ENCODE measurements around the gene VAX1.

Gene VAX1

DNA sequence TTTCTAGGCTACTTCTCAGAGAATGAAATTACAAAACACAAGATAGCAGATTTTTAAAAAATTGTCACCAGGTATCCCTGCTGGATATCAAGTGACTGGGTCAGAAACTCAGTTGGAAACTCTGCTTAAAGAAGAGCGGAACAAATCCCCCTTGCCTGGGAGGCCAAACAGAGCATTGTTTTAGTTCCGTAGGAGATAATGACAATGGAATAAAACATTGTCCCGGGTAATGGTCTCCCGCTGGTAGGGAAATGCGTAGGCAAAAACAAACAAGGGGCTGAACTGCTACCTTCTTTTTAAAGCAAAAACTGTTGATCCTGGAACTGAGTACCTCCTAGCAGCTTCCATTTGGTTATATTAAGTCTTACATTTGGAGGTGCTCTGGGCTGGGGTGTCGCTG lies 21.3 kb upstream of the VAX1 start:
- no peak overlapping the region for H3K27ac Mint-ChIP-seq
- H3K27me3 Mint-ChIP-seq (ENCODE audit: low read depth): peaks cover 68% of the 10 kb centered on the region
- no peak for DNase-seq (ENCODE audit: low spot score)
- H3K4me1 Mint-ChIP-seq (ENCODE audit: low read depth): peaks cover 2% of the 10 kb centered on the region
- peaks cover 1% of the 10 kb centered on the region for H3K36me3 Mint-ChIP-seq (ENCODE audit: low read depth)
- no peaks in the 10 kb centered on the region for H3K9me3 Mint-ChIP-seq
- H3K4me3 Mint-ChIP-seq: no peak overlapping the region

DNA sequence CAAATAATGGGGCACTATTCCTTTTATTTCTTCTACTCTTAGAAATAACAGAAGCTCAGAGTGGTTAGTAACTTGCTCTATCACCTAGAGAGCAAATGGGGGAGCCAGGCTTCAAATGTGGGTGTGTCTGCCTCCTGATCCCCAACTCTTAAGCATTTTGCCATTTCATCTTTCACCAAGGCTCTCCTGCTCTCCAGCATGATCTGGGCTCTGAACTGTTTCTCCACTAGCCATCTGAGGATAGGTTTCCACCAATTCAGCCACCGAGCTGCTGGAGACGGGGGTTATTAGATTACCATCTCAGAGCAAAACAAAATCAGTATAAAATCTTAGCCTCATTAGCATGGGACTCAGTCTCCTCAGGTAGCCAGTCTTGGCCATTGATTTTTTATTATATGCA lies 20.2 kb upstream of the VAX1 start:
- no peak overlapping the region for H3K4me3 Mint-ChIP-seq
- no peak for DNase-seq (ENCODE audit: low spot score)
- peaks cover 1% of the 10 kb centered on the region for H3K36me3 Mint-ChIP-seq (ENCODE audit: low read depth)
- H3K9me3 Mint-ChIP-seq: no peaks in the 10 kb centered on the region
- H3K27ac Mint-ChIP-seq: no peak overlapping the region
- peaks cover 2% of the 10 kb centered on the region for H3K4me1 Mint-ChIP-seq (ENCODE audit: low read depth)
- H3K27me3 Mint-ChIP-seq (ENCODE audit: low read depth): peaks cover 65% of the 10 kb centered on the region

DNA sequence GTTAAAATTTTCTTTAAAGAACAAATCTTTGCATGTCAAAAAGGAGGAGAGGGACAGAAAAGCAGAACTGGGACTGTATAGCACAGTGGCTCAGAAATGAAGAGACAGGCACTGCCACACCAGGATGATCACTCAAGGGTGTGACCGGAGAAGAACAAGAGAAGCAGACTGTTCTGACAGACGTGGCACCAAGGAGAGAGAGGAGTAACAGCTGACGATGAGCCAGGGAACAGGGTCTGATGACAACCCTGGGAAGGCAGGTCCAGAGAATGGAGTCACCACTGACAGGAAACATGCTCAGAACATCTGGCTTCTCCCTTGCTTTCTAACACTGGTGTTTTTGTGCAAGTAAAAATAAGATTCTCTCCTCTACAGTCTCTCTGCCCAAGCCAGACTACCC lies 14.6 kb upstream of the VAX1 start:
- Mint-ChIP-seq H3K4me3 (no peak overlapping the region), H3K36me3 (ENCODE audit: low read depth) (no peaks in the 10 kb centered on the region), H3K9me3 (no peaks in the 10 kb centered on the region), H3K27me3 (ENCODE audit: low read depth) (peaks cover 29% of the 10 kb centered on the region), H3K27ac (no peak overlapping the region), H3K4me1 (ENCODE audit: low read depth) (no peaks in the 10 kb centered on the region)
- DNase-seq (ENCODE audit: low spot score): no peak

DNA sequence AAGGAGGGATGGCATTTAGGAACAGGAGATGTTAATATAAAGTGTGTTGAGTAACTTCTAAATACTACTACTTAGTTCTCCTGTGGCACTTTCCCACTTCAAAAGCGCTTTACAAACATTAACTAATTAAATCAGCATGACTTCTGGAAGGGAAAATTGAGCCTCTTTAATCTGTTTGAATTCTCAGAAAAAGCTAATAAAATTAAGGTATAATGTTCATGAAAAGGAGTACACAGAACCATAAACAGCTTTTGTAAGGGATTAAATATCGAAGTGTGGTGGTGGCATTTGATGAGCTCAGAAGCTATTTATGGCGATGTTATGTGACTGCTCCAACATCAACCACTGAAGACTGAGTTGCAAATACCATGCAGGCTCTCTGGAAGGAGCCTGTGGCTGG lies 10.2 kb upstream of the VAX1 start:
- Mint-ChIP-seq H3K4me1 (ENCODE audit: low read depth) (no peaks in the 10 kb centered on the region), H3K4me3 (no peak overlapping the region), H3K27ac (no peak overlapping the region), H3K36me3 (ENCODE audit: low read depth) (no peaks in the 10 kb centered on the region), H3K27me3 (ENCODE audit: low read depth) (peaks cover 13% of the 10 kb centered on the region), H3K9me3 (peaks cover 6% of the 10 kb centered on the region)
- no peak for DNase-seq (ENCODE audit: low spot score)

DNA sequence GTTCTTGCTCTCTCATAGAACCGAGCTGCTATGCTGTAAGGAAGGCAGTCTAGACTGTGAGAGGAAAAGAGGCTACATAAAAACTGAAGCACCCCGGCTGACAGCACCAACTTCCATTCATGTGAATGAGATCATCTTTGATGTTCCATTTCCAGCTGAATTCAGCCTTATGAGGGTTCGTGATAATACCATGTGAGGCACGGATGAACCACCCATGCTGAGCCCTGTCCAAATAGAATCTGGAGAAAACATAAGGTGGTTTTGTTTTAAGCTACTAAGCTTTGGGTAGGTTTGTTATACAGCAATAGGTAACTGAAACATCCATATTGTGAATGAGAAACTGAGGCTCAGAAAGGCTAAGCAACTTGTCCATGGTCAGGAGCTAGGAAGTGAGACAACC lies 6.9 kb upstream of the VAX1 start:
- Mint-ChIP-seq H3K27me3 (ENCODE audit: low read depth) (peaks cover 33% of the 10 kb centered on the region), H3K4me3 (no peak overlapping the region), H3K4me1 (ENCODE audit: low read depth) (no peaks in the 10 kb centered on the region), H3K36me3 (ENCODE audit: low read depth) (no peaks in the 10 kb centered on the region), H3K27ac (no peak overlapping the region), H3K9me3 (peaks cover 6% of the 10 kb centered on the region)
- DNase-seq (ENCODE audit: low spot score): no peak

DNA sequence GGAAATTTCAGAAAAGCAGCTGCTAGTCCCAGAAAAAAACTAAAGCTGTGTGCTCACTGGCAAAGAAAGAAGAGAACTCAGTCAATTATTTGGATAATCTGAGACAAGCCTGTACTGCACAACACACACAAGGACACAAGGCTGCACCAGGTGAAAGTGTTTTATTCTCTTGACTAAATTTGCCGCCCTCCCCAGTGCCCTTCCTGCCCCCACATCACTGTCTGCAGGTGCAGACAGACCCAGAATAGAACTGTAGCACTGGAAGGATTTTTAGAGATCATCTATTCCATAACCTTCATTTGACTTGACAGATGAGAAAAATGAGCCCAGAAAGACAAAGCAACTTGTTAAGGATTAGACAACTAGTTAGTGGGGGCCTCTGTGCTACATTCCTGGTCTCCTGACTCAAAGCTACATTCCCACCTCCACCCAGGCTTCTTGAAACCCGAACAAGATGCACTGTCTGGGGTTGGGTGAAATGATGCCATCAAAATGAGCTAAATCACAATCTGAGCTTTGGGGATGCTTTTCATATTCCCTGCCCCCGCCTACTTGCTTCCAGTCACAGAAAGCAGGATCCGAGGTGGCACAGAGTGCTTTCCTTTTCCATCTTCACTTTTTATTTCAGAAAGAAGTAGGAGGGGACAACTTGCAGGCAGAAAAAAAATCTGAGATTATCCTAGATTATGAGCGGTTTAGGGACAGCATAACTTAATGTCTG lies 5.2 kb upstream of the VAX1 start:
- Mint-ChIP-seq H3K27ac (no peak overlapping the region), H3K4me3 (no peak overlapping the region), H3K36me3 (ENCODE audit: low read depth) (no peaks in the 10 kb centered on the region), H3K9me3 (peaks cover 6% of the 10 kb centered on the region), H3K27me3 (ENCODE audit: low read depth) (peaks cover 46% of the 10 kb centered on the region), H3K4me1 (ENCODE audit: low read depth) (no peaks in the 10 kb centered on the region)
- DNase-seq (ENCODE audit: low spot score): no peak

DNA sequence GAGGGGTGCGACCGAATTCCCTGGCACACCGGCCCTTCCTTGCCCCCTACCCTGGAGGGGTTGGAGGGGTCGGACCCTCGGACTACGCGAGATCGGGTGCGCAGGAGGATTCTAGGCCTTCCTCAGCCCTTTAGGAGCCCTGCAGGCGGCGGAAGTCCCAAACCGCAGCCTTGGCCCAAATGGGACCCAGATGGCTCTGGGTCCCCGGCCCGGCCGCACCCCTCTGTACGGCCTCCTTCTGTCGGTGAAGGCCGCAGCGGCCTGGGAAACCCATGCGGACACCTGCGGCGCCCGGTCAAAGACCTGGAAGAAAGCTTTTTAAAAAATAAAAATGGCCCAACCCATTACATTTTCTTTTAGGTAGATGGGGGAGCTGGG lies 2.4 kb upstream of the VAX1 start:
- no peak overlapping the region for H3K27ac Mint-ChIP-seq
- peaks cover 6% of the 10 kb centered on the region for H3K9me3 Mint-ChIP-seq
- no peaks in the 10 kb centered on the region for H3K4me1 Mint-ChIP-seq (ENCODE audit: low read depth)
- DNase-seq (ENCODE audit: low spot score): no peak
- no peak overlapping the region for H3K4me3 Mint-ChIP-seq
- H3K27me3 Mint-ChIP-seq (ENCODE audit: low read depth): peaks cover 60% of the 10 kb centered on the region
- no peaks in the 10 kb centered on the region for H3K36me3 Mint-ChIP-seq (ENCODE audit: low read depth)

DNA sequence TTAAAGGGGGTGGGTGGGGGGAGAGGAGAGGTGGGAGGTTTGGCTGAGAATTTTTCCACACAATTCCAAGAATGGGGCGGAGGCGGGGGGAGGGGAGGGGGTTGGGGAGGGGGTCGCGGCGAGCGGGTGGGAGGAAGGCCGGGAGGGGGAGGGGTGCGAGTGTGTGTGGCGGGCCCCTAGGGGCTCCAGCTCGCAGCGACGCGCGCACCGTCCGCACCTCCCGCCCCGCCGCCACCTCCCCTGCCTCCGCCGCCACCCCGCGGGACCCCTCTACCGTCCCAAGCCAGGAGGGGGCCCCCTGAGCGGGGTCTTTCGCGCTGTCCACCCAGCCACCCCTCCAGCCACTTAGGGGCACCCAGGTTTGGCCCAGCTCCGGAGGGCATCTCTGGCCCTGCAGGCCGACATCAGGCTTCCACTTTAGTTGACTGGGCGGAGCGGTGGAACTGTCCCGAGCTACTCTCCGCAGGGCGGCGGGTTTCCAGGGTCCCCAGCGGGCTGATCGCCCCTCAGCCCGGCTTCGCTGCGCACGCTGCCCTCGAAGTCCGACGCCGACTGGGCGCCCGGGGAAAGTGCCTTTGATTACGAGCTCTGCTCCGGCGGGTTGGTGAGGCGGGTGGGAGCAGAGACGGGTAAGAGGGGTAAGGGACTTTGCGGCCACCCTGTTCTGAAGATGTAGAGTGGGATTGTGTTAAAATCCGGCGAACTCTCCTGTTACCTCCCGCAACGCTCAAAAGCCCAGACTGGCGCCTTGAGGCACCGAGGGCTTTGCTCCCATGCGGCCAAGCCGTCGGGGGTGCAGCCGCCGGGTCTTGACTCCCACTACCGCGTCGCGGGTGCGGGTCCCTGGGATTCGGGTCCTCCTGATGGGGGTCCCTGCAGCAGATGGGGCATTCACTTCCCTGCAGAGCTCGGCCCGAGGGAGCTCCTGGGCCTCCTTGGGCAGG lies 1.8 kb upstream of the VAX1 start:
- Mint-ChIP-seq H3K4me1 (ENCODE audit: low read depth) (no peaks in the 10 kb centered on the region), H3K4me3 (no peak overlapping the region), H3K36me3 (ENCODE audit: low read depth) (no peaks in the 10 kb centered on the region), H3K27ac (no peak overlapping the region), H3K9me3 (peaks cover 2% of the 10 kb centered on the region), H3K27me3 (ENCODE audit: low read depth) (peaks cover 67% of the 10 kb centered on the region)
- DNase-seq (ENCODE audit: low spot score): no peak

DNA sequence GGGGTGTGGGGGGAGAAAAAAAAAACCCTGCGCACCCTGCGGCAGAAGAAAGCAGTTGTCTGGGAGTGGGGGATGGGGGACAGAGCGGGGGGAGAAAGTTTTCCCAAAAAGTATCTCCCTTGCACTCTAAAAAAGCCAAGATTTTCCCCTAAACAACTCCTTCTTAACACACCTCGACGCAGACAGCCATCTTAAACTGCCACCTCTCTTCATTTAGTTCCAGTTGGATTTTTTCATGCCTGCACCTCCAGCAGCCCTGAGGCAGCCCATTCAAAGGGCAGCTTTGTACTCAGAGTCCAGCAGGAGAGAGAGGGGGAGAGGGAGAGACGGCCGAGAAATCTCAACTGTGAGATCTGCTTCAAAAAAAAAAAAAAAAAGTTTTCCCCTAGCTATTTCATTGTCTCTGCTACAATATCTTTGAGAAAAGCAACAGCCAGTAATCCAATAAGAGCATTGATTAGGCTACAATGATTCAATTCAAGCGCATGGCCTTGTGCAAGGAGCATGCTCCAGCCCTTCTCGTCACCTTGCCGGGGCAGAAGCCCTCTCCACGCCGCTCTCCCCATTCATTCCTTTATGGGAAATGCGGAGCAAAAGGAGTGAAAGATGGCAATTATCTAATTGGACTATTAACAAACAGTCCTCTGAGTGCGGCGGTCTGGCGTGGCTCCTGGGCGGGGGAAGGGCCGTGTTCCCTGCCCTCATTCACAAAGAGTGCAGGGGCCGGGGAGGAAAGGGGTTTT lies 939 bp upstream of the VAX1 start:
- no peak for DNase-seq (ENCODE audit: low spot score)
- no peaks in the 10 kb centered on the region for H3K36me3 Mint-ChIP-seq (ENCODE audit: low read depth)
- H3K9me3 Mint-ChIP-seq: no peaks in the 10 kb centered on the region
- peak overlapping the region; percentile 36 for H3K27ac Mint-ChIP-seq
- peaks cover 69% of the 10 kb centered on the region for H3K27me3 Mint-ChIP-seq (ENCODE audit: low read depth)
- no peak overlapping the region for H3K4me3 Mint-ChIP-seq
- no peaks in the 10 kb centered on the region for H3K4me1 Mint-ChIP-seq (ENCODE audit: low read depth)

DNA sequence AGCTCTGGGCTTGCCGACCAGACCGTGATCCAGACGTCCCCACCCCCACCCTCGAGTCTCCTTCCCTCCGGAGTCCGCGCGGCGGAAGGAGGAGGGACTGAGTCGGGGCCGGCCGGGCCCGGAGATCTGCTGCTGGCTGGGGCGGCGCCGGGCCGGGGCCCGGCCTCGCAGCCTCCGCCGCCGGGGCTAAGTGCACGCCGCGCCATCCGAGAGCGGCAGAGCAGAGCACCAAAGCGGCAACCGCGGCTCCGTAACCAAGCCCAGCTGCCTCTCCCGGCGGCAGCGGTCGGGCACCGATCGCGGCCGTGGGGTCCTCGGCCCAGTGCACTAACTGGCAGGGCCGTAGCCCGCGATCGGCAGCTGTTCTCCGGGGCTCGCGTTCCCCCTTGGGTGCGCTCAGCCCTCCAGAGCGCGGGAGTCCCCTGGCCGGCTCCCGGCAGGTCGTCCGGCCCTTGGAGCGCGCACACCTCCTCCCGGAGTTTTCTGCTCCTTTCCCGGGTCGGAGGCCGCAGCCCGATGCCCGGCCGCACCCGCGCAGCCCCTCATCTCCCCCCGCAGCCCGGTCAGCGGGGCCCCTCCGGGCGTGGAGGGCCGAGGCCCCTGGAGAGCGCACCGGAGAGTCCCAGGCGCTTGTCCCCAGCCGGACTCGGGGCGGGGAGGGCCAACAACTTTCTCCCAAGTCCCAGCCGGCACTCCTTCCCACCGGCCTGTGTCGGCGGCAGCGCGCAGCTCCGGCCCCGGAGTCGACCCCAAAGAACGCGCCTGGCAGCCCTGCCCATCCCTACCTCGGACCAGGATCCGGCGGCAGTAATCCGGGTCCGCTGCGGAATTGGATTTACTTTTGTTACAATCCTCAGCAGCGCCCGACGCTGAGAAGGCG lies 799 bp downstream of the VAX1 start:
- H3K27ac Mint-ChIP-seq: peak overlapping the region; percentile 49
- DNase-seq (ENCODE audit: low spot score): no peak
- no peak overlapping the region for H3K4me3 Mint-ChIP-seq
- H3K36me3 Mint-ChIP-seq (ENCODE audit: low read depth): no peaks in the 10 kb centered on the region
- peaks cover under 1% of the 10 kb centered on the region for H3K4me1 Mint-ChIP-seq (ENCODE audit: low read depth)
- no peaks in the 10 kb centered on the region for H3K9me3 Mint-ChIP-seq
- peaks cover 78% of the 10 kb centered on the region for H3K27me3 Mint-ChIP-seq (ENCODE audit: low read depth)

DNA sequence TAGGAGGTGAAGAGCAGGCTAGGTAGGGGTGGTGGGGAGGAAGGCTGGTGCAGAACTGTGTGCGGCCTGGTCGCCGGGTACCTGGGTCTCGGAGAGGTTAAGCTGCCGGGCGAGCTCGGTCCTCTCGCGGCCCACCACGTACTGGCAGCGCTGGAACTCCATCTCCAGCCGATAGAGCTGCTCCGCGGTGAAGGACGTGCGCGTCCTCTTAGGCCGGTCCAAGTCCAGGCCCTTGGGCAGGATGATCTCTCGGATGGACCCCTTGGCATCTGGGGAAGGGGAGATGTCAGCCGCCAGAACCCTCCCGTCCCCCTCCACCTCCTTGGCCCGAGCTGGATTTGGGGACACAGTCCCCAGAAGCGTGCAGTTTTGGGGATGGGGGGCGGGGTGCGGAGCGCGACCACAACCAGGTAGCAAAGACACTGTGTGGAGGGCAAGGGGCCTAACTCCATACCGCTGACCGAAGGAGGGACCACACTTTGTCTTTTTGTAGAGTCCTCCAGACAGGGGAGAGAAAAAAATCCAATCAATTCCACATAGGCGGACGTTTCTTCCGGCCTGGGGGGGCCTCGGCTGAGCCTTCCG lies 1.6 kb downstream of the VAX1 start:
- no peak for DNase-seq (ENCODE audit: low spot score)
- H3K27me3 Mint-ChIP-seq (ENCODE audit: low read depth): peaks cover 78% of the 10 kb centered on the region
- H3K36me3 Mint-ChIP-seq (ENCODE audit: low read depth): no peaks in the 10 kb centered on the region
- H3K4me3 Mint-ChIP-seq: no peak overlapping the region
- peak overlapping the region; percentile 60 for H3K27ac Mint-ChIP-seq
- peaks cover 6% of the 10 kb centered on the region for H3K4me1 Mint-ChIP-seq (ENCODE audit: low read depth)
- H3K9me3 Mint-ChIP-seq: no peaks in the 10 kb centered on the region

DNA sequence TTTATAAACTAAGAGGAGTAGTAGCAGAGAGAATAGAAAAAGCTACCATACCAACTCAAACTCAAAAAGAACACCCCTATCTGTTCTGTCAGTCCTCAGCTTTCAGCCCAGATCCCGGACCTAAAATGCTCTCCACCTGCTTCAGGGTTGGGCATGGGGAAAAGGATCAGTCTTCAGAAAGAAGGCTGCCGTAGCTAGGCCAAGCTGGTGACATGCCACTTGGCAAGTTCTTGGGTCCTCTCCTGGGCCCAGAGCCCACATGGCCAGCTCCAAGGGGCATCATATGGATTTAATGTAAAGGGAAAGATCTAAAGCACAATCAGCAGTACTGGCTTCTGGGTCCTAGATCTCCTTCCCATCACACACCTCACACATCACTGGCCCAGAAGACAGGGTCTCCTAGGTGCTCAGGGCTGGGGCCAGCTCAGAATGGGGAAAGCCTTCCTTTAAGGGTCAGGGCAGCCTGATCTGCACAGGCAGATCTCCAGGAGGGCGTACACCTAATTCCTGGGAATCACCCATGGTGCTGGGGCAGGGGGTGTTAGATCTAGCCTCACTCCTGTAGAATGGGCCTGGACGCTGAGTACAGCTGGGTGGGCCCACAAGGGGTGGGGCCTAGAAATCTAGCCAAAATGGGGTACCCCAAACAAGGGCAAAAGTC lies 2.5 kb downstream of the VAX1 start:
- DNase-seq (ENCODE audit: low spot score): no peak
- Mint-ChIP-seq H3K4me3 (no peak overlapping the region), H3K4me1 (ENCODE audit: low read depth) (peaks cover 6% of the 10 kb centered on the region), H3K27ac (peak overlapping the region; percentile 60), H3K9me3 (no peaks in the 10 kb centered on the region), H3K27me3 (ENCODE audit: low read depth) (peaks cover 79% of the 10 kb centered on the region), H3K36me3 (ENCODE audit: low read depth) (no peaks in the 10 kb centered on the region)

DNA sequence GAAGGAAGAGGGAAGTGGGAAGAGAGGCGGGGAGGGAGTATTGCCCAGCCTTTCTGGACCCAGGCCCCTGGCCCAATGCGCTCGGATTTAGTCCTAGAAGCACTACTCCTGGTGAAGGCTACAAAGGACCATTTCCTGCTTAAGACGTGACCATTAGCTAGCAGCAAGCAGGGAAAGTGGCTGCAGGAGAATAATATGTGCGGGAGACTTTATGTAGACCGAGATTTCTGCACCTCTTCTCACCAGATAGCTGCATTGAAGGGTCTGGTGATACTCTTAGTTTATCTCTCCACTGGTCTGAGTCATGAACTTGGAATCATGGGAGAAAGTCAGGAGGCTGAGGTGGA lies 3.1 kb downstream of the VAX1 start:
- Mint-ChIP-seq H3K9me3 (no peaks in the 10 kb centered on the region), H3K27ac (no peak overlapping the region), H3K36me3 (ENCODE audit: low read depth) (no peaks in the 10 kb centered on the region), H3K4me3 (no peak overlapping the region), H3K27me3 (ENCODE audit: low read depth) (peaks cover 79% of the 10 kb centered on the region), H3K4me1 (ENCODE audit: low read depth) (peaks cover 6% of the 10 kb centered on the region)
- no peak for DNase-seq (ENCODE audit: low spot score)
